Body of pancreas (tissue), 4 donors: ENCODE data around the gene NRIP1. TPM values are rescaled to one million over a fixed set of nuclear protein-coding genes. Genes with fewer than 3 reads are reported as not detected.
A peak's percentile ranks its signal among the peaks of the same experiment; 100 is the strongest.

Experiments
- ATAC-seq: fragments of 150-250 bp; one replicate; pipeline ENCODE4 v1.9.1; 2016
- DNase-seq, 4 donors: peaks; one replicate each; pipeline ENCODE4 v3.0.0-alpha.2; 2019
- H3K27ac ChIP-seq, 4 donors: fragments of 200-600 bp; sonication (generic); 1 replicate in 3 of 4; 2 replicates in 1 of 4; pipeline versions ENCODE4 v1.5.1 to v1.6.1; 2016 to 2019; ENCODE audit warnings: mild to moderate bottlenecking in 1 of 4, mixed read lengths in 1 of 4, moderate library complexity in 1 of 4
- H3K27me3 ChIP-seq, 2 donors: fragments of 200-600 bp; sonication (generic); one replicate each; pipeline ENCODE4 v1.6.0; 2016; ENCODE audit warnings: mild to moderate bottlenecking in 1 of 2
- H3K36me3 ChIP-seq, 2 donors: fragments of 200-600 bp; sonication (generic); replicated peaks in 1 of 2; 2 replicates each; pipeline ENCODE4 v1.5.1; 2016; ENCODE audit warnings: low read depth in 2 of 2; ENCODE audit not compliant: insufficient read depth in 1 of 2
- H3K4me1 ChIP-seq: fragments of 200-600 bp; sonication (generic); one replicate; pipeline ENCODE4 v1.6.0; 2016
- H3K4me3 ChIP-seq, 2 donors: fragments of 200-600 bp; sonication (generic); 1 replicate in 1 of 2; 2 replicates in 1 of 2; pipeline ENCODE4 v1.5.1; 2016 to 2019
- H3K9me3 ChIP-seq, 3 donors: fragments of 200-600 bp; sonication (generic); 1 replicate in 2 of 3; 2 replicates in 1 of 3; pipeline ENCODE4 v1.5.1; 2016
- POLR2A ChIP-seq, 3 donors: fragments of 450-650 bp; IDR thresholded peaks; one replicate each; pipeline ENCODE4 v1.6.1; 2016; ENCODE audit warnings: antibody characterized with exemption in 3 of 3, mild to moderate bottlenecking in 2 of 3
- WGBS, 2 donors: methylation state at CpG; one replicate each; pipeline ENCODE4 v1.1.5; 2017; 5-methylcytosine and 5-hydroxymethylcytosine counted together
- intact Hi-C: fragments of 100-400 bp; cut with DNase I; formaldehyde crosslinking; loops from one replicate; pipeline ENCODE4 v1.15.1; 2023
- total RNA-seq, 2 donors: library from RNA; depleted of rRNA; stranded (reverse); fragments of >200 nt; gene quantifications; one replicate each; pipeline ENCODE4 v1.1.0, GENCODE V29; 2016
- TF ChIP-seq, protein P1 (sequence below), 7 experiments: fragments of 450-650 bp in 4 of 7; fragments of 200-600 bp in 3 of 7; sonication (generic) in 3 of 7; IDR thresholded peaks; one replicate each; pipeline ENCODE4 v1.5.1; 2016 to 2019; ENCODE audit warnings: antibody characterized with exemption in 7 of 7

Gene NRIP1
- total RNA-seq, 2 donors from 2014 or later = 18.5 to 27.8 TPM

DNA sequence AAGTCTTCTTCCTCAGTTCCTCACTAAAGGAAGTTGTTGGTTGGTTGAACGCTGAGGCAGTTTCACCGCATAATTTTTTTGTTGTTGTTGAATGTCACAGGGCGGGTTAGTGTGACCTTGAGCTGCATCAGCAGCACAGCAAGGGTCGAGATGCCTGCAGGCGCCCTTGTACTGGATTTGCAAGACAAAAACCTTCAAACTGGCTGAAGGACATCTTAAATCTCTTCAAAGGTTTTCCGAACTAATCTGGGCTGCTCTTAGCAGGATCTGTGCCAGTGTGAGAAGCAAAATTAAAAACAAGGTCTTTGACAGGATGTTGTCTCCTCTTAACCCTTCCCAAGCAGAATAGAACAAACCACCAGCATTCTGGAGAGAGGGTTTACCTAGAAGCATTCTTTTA, 59.4 kb downstream of the NRIP1 start:
- H3K36me3 ChIP-seq = no peaks in the 10 kb centered on the region
- intact Hi-C loops = no loop called here
- H3K27ac ChIP-seq = peak overlapping the region in 1 of 4 donors; percentile 10
- ATAC-seq (no peak), DNase-seq (no peak)
- H3K4me3 ChIP-seq = no peak overlapping the region
- H3K27me3 ChIP-seq = no peaks in the 10 kb centered on the region
- H3K4me1 ChIP-seq = peaks cover 50% of the 10 kb centered on the region
- TF ChIP-seq, protein P1, sequence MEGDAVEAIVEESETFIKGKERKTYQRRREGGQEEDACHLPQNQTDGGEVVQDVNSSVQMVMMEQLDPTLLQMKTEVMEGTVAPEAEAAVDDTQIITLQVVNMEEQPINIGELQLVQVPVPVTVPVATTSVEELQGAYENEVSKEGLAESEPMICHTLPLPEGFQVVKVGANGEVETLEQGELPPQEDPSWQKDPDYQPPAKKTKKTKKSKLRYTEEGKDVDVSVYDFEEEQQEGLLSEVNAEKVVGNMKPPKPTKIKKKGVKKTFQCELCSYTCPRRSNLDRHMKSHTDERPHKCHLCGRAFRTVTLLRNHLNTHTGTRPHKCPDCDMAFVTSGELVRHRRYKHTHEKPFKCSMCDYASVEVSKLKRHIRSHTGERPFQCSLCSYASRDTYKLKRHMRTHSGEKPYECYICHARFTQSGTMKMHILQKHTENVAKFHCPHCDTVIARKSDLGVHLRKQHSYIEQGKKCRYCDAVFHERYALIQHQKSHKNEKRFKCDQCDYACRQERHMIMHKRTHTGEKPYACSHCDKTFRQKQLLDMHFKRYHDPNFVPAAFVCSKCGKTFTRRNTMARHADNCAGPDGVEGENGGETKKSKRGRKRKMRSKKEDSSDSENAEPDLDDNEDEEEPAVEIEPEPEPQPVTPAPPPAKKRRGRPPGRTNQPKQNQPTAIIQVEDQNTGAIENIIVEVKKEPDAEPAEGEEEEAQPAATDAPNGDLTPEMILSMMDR (IDR thresholded peaks at IDR 0.05) = no peak
- no peak for TF ChIP-seq POLR2A (IDR thresholded peaks at IDR 0.05)
- no peaks in the 10 kb centered on the region for H3K9me3 ChIP-seq
- 26 to 28% methylated on average over 6 of the region's 6 CpGs for WGBS, 2 donors

DNA sequence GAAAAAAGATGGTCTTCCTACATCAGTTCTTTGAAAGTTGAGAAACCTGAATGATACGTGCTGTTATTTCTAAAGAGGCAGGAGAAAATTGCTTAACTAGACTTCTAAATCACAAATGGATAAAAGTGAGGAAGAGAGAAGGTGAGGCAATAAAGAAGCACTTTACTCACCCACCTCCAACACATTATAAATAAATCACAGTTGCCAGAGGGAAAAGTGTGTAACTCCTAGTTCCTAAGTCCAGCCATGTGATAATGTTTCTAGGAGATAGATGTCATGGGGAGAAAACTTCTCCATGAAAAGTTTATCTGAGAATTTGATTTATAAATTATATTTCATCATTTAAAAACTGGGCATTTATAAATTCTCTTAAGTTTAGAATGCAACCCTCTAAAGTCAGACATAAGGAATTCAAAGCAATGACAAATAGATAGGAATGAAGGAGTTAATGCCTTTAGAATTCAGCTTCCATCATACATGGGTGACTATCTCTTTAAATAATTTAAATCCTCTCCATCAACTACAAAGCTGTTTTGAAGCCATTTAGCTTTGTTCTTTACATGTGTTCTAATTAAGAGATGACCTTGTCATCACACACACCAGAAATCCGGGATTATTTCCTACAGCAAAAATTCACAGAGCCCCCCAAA, 60.0 kb downstream of the NRIP1 start:
- peaks cover 55% of the 10 kb centered on the region for H3K4me1 ChIP-seq
- TF ChIP-seq, protein P1 (IDR thresholded peaks at IDR 0.05) = no peak
- no peak for TF ChIP-seq POLR2A (IDR thresholded peaks at IDR 0.05)
- no peak for DNase-seq
- H3K9me3 ChIP-seq = no peaks in the 10 kb centered on the region
- WGBS, 2 donors = 52 to 69% methylated on average over 2 of the region's 2 CpGs
- H3K36me3 ChIP-seq = no peaks in the 10 kb centered on the region
- intact Hi-C loops = no loop called here
- no peak for ATAC-seq
- no peak overlapping the region for H3K4me3 ChIP-seq
- no peaks in the 10 kb centered on the region for H3K27me3 ChIP-seq
- peak overlapping the region in 1 of 4 donors; percentile 10 for H3K27ac ChIP-seq

DNA sequence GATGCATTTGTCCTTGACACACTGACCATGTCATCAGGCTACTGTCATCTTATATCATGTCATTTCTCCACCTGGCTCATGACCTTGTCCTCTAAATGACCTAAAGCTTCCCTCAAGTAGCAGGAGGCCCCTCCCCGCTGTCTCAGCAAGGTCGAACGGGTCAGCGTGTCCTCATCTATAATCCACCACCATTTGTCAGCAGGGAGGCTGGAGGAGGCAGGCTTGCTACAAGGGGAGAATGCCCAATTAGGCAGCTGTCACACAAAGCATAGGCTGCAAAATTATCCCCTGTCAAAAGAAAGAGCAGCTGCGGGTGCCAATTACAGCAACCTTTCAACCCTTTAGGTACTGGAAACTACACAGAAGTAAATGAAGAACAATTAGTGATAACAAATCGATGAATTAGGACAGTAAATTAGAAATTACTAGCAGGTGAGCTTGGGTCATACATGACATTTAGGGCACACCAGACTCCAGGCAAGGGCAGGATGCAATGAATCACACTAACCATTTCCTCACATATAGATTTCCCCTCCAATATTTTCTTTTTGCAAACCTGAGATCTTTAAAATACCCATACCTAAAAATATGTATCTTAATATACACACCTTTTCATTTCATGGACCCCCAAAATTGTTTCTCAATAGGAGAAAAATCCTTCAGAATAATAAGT, 61.2 kb downstream of the NRIP1 start:
- no peaks in the 10 kb centered on the region for H3K27me3 ChIP-seq
- WGBS, 2 donors = 72 to 77% methylated on average over 6 of the region's 6 CpGs
- intact Hi-C loops = no loop called here
- no peaks in the 10 kb centered on the region for H3K36me3 ChIP-seq
- TF ChIP-seq, protein P1 (IDR thresholded peaks at IDR 0.05) = no peak
- no peak for TF ChIP-seq POLR2A (IDR thresholded peaks at IDR 0.05)
- no peak overlapping the region for H3K4me3 ChIP-seq
- H3K27ac ChIP-seq = no peak overlapping the region
- H3K4me1 ChIP-seq = peaks cover 61% of the 10 kb centered on the region
- H3K9me3 ChIP-seq = no peaks in the 10 kb centered on the region
- ATAC-seq = no peak
- DNase-seq = no peak

DNA sequence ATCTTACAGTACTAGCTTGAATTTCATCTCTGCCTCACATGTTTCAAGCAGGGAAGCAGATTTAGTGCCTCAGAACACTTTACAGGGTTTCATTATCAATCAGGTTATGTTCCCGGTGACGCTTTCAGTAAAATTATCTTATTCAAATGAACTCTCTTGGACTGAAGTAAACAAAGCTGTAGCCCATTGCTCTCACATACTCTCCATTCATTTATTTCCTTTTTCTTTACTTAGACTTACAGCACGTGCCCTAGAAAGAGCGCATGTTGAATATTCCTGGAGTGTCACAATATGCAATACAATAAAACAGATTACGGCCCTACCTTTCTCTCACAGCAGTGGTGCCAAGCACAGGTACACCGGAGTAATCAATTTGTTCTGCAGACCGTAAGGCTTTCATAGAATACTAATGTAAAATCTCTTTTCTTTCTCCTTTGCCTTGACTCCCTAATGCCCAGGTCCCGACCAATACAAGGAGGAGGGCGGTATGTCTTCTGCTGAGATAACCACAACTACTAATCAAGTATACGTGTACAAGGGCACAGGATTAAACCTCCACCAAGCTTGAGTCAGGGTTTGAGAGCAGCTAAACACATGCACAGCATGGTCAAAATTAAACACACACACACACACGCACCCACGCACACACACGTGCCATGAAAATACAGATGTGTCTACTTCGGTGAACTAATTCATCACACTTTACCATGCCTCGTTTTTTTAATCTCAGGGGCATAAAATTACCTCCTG, 62.8 kb downstream of the NRIP1 start:
- DNase-seq = no peak
- no peak for ATAC-seq
- Histone ChIP-seq H3K4me3 (no peak overlapping the region), H3K9me3 (no peaks in the 10 kb centered on the region), H3K4me1 (peaks cover 65% of the 10 kb centered on the region), H3K27me3 (no peaks in the 10 kb centered on the region), H3K36me3 (no peaks in the 10 kb centered on the region), H3K27ac (peak overlapping the region in 1 of 4 donors; percentile 16)
- TF ChIP-seq POLR2A (IDR thresholded peaks at IDR 0.05) = no peak
- TF ChIP-seq, protein P1 (IDR thresholded peaks at IDR 0.05) = no peak
- 46 to 49% methylated on average over 15 of the region's 15 CpGs for WGBS, 2 donors
- intact Hi-C loops = no loop called here
